ENCODE results near the gene SNX25.

- TF ChIP-seq CTCF (IDR thresholded peaks at IDR 0.05) (no peak), POLR2A (IDR thresholded peaks at IDR 0.05) (no peak)
Observed at GRCh38 chr4:185399466-185399865, 190.1 kb downstream of the SNX25 start.
